ENCODE results near the gene SYPL1. TPM values are rescaled to one million over a fixed set of nuclear protein-coding genes. Genes with fewer than 3 reads are reported as not detected.

Gene SYPL1
- total and polyA plus RNA-seq, 9 of the 15 experiments (the other 6 are each of a cell fraction or from before 2014, with no cell fraction given): 23.8 to 214 (median 70.2) TPM

DNA sequence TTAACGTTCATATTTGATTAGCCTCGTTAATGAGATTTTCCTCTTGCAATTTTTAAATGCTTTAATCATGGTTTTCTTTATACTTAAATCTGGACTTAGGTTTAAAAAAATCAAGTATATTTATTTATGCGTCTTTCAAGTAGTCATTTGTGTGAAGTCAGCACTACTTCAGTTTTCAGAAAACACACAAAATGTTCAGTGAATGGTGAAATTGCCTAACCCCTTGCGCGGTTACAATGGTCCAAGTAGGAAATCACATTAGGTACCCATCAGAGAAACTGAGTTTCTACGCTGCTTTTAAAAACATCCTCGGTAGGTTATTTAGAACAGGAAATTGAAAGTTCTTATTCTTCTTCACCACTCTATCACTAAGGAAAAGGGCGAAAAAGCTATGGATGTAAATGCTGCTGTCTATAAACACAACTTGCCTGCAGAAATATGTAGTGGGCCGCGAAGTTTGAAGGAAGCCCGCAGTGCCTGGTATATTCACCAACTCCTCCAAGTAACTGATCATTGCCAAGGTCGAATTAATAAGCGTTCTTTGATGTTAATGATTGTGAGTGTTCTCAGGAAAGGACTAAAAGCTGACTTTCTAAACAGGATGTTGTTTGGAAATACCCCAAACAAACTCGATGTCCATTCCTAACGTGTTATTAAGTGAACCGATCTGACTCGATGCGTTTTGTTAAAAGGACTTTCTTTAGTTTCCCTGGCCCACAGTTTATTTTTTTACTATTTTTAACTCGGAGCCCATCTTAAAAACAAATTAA is 1.0 kb downstream of the SYPL1 start (continued):
- TF ChIP-seq ZNF232 (CRISPR knock-in tag; IDR thresholded peaks at IDR 0.05): 0 out of 2 replicates have a peak, but pooled peaks have one; percentile 17
- peak; percentile 61; the same call in 1 of the 2 replicates for TF ChIP-seq MAFF (IDR thresholded peaks at IDR 0.05; ENCODE audit: low read length)
- peak; percentile 47 for TF ChIP-seq ELF1 (tag; IDR thresholded peaks at IDR 0.05)
- TF ChIP-seq ELF2 (CRISPR knock-in tag; IDR thresholded peaks at IDR 0.05): 0 out of 2 replicates have a peak, but pooled peaks have one; percentile 52
- TF ChIP-seq, protein P1, sequence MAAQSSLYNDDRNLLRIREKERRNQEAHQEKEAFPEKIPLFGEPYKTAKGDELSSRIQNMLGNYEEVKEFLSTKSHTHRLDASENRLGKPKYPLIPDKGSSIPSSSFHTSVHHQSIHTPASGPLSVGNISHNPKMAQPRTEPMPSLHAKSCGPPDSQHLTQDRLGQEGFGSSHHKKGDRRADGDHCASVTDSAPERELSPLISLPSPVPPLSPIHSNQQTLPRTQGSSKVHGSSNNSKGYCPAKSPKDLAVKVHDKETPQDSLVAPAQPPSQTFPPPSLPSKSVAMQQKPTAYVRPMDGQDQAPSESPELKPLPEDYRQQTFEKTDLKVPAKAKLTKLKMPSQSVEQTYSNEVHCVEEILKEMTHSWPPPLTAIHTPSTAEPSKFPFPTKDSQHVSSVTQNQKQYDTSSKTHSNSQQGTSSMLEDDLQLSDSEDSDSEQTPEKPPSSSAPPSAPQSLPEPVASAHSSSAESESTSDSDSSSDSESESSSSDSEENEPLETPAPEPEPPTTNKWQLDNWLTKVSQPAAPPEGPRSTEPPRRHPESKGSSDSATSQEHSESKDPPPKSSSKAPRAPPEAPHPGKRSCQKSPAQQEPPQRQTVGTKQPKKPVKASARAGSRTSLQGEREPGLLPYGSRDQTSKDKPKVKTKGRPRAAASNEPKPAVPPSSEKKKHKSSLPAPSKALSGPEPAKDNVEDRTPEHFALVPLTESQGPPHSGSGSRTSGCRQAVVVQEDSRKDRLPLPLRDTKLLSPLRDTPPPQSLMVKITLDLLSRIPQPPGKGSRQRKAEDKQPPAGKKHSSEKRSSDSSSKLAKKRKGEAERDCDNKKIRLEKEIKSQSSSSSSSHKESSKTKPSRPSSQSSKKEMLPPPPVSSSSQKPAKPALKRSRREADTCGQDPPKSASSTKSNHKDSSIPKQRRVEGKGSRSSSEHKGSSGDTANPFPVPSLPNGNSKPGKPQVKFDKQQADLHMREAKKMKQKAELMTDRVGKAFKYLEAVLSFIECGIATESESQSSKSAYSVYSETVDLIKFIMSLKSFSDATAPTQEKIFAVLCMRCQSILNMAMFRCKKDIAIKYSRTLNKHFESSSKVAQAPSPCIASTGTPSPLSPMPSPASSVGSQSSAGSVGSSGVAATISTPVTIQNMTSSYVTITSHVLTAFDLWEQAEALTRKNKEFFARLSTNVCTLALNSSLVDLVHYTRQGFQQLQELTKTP (IDR thresholded peaks at IDR 0.05; ENCODE audit: low read depth in 1 of 2, partially characterized antibody in 2 of 2): peak; percentile 15 to 50
- 0 out of 2 replicates have a peak, but pooled peaks have one; percentile 34 for TF ChIP-seq BACH1 (tag; IDR thresholded peaks at IDR 0.05)
- TF ChIP-seq, protein P2, sequence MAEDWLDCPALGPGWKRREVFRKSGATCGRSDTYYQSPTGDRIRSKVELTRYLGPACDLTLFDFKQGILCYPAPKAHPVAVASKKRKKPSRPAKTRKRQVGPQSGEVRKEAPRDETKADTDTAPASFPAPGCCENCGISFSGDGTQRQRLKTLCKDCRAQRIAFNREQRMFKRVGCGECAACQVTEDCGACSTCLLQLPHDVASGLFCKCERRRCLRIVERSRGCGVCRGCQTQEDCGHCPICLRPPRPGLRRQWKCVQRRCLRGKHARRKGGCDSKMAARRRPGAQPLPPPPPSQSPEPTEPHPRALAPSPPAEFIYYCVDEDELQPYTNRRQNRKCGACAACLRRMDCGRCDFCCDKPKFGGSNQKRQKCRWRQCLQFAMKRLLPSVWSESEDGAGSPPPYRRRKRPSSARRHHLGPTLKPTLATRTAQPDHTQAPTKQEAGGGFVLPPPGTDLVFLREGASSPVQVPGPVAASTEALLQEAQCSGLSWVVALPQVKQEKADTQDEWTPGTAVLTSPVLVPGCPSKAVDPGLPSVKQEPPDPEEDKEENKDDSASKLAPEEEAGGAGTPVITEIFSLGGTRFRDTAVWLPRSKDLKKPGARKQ (CRISPR knock-in tag; IDR thresholded peaks at IDR 0.05): no peak
- 0 out of 2 replicates have a peak, but pooled peaks have one; percentile 54 for TF ChIP-seq DNMT1 (IDR thresholded peaks at IDR 0.05)
- TF ChIP-seq CEBPG (CRISPR knock-in tag; IDR thresholded peaks at IDR 0.05): no peak
- TF ChIP-seq CEBPG (tag; conservative IDR thresholded peaks at IDR 0.05 in 1 of 2, IDR thresholded peaks at IDR 0.05 in 1 of 2): peak in 1 of 2 experiments; percentile 63; a peak in 2 of 4 replicates
- TF ChIP-seq MTA3 (IDR thresholded peaks at IDR 0.05; ENCODE audit: borderline replicate concordance): no peak

Measured in K562 (cell line).